Memory B cell (primary cell): ENCODE measurements around the gene ALG14.
A peak's percentile ranks its signal among the peaks of the same experiment; 100 is the strongest.

Experiments used
- ATAC-seq: fragments of 150-1000 bp; cut with Tn5 transposase; 2 replicates; pipeline ENCODE4 v1.10.0; 2021; ENCODE audit warnings: low read depth, mild to moderate bottlenecking, moderate library complexity
- DNase-seq, 2 donors: peaks; one replicate each; pipeline ENCODE4 v3.0.0; 2022; ENCODE audit warnings: low spot score in 2 of 2
- H3K27ac Mint-ChIP-seq: one replicate; pipeline ENCODE4 v1.8.0; 2022; ENCODE audit warnings: mild to moderate bottlenecking, moderate library complexity, mixed read lengths
- H3K27me3 Mint-ChIP-seq: one replicate; pipeline ENCODE4 v1.8.0; 2022; ENCODE audit warnings: mixed read lengths
- H3K36me3 Mint-ChIP-seq: one replicate; pipeline ENCODE4 v1.8.0; 2022; ENCODE audit warnings: mild to moderate bottlenecking, mixed read lengths
- H3K4me1 Mint-ChIP-seq: one replicate; pipeline ENCODE4 v1.8.0; 2022; ENCODE audit warnings: mixed read lengths
- H3K4me3 Mint-ChIP-seq: one replicate; pipeline ENCODE4 v1.8.0; 2022; ENCODE audit warnings: mild to moderate bottlenecking, moderate library complexity, mixed read lengths
- H3K9me3 Mint-ChIP-seq: one replicate; pipeline ENCODE4 v1.8.0; 2022; ENCODE audit warnings: mixed read lengths

Gene ALG14

GRCh38 chr1:94970783-94971182 lies 102.0 kb downstream of the ALG14 start:
- DNase-seq (no peak), ATAC-seq (no peak)
- Mint-ChIP-seq H3K27me3 (no peaks in the 10 kb centered on the region), H3K9me3 (no peaks in the 10 kb centered on the region), H3K4me3 (no peak overlapping the region), H3K4me1 (no peaks in the 10 kb centered on the region), H3K27ac (no peak overlapping the region), H3K36me3 (no peaks in the 10 kb centered on the region)

- DNase-seq (no peak), ATAC-seq (no peak)
- Mint-ChIP-seq H3K4me3 (no peak overlapping the region), H3K4me1 (peaks cover 2% of the 10 kb centered on the region), H3K36me3 (no peaks in the 10 kb centered on the region), H3K27ac (no peak overlapping the region), H3K27me3 (no peaks in the 10 kb centered on the region), H3K9me3 (no peaks in the 10 kb centered on the region)
These were observed 103.6 kb downstream of the ALG14 start for GRCh38 chr1:94969137-94969536.

GRCh38 chr1:94966033-94966432 lies 106.7 kb downstream of the ALG14 start:
- Mint-ChIP-seq H3K4me3 (no peak overlapping the region), H3K27me3 (no peaks in the 10 kb centered on the region), H3K36me3 (no peaks in the 10 kb centered on the region), H3K4me1 (peaks cover 5% of the 10 kb centered on the region), H3K9me3 (no peaks in the 10 kb centered on the region), H3K27ac (no peak overlapping the region)
- ATAC-seq = no peak
- DNase-seq = no peak

- Mint-ChIP-seq H3K4me3 (no peak overlapping the region), H3K9me3 (no peaks in the 10 kb centered on the region), H3K27me3 (no peaks in the 10 kb centered on the region), H3K36me3 (no peaks in the 10 kb centered on the region), H3K27ac (no peak overlapping the region), H3K4me1 (peaks cover 5% of the 10 kb centered on the region)
- ATAC-seq (no peak), DNase-seq (no peak)
These were observed 108.9 kb downstream of the ALG14 start for GRCh38 chr1:94963864-94964263.

- Mint-ChIP-seq H3K4me1 (peaks cover 5% of the 10 kb centered on the region), H3K27me3 (no peaks in the 10 kb centered on the region), H3K9me3 (no peaks in the 10 kb centered on the region), H3K4me3 (peak overlapping the region; percentile 94), H3K27ac (peak overlapping the region; percentile 77), H3K36me3 (no peaks in the 10 kb centered on the region)
- peak; percentile 15 to 16 for DNase-seq
- peak; percentile 96 for ATAC-seq
These were observed 110.1 kb downstream of the ALG14 start for GRCh38 chr1:94962409-94963265.

GRCh38 chr1:94961988-94962387 lies 110.8 kb downstream of the ALG14 start:
- Mint-ChIP-seq H3K4me1 (peaks cover 5% of the 10 kb centered on the region), H3K4me3 (no peak overlapping the region), H3K27ac (no peak overlapping the region)

GRCh38 chr1:94961582-94961981 lies 111.2 kb downstream of the ALG14 start:
- DNase-seq = no peak
- no peaks in the 10 kb centered on the region for H3K9me3 Mint-ChIP-seq
- no peak overlapping the region for H3K27ac Mint-ChIP-seq
- no peak for ATAC-seq
- H3K4me1 Mint-ChIP-seq = peaks cover 5% of the 10 kb centered on the region
- no peaks in the 10 kb centered on the region for H3K36me3 Mint-ChIP-seq
- no peaks in the 10 kb centered on the region for H3K27me3 Mint-ChIP-seq
- H3K4me3 Mint-ChIP-seq = no peak overlapping the region

More at GRCh38 chr1:94961988-94962387, 110.8 kb downstream of the ALG14 start:
- H3K9me3 Mint-ChIP-seq = no peaks in the 10 kb centered on the region
- H3K36me3 Mint-ChIP-seq = no peaks in the 10 kb centered on the region
- no peaks in the 10 kb centered on the region for H3K27me3 Mint-ChIP-seq
- DNase-seq (no peak), ATAC-seq (no peak)

- Mint-ChIP-seq H3K27ac (no peak overlapping the region), H3K36me3 (no peaks in the 10 kb centered on the region), H3K27me3 (no peaks in the 10 kb centered on the region), H3K4me3 (no peak overlapping the region), H3K9me3 (peaks cover 1% of the 10 kb centered on the region), H3K4me1 (peaks cover 3% of the 10 kb centered on the region)
- DNase-seq (no peak), ATAC-seq (no peak)
These were observed 114.7 kb downstream of the ALG14 start for GRCh38 chr1:94958081-94958480.

GRCh38 chr1:94955767-94956632 lies 116.8 kb downstream of the ALG14 start:
- Mint-ChIP-seq H3K9me3 (peaks cover 3% of the 10 kb centered on the region), H3K36me3 (peaks cover 1% of the 10 kb centered on the region), H3K4me3 (no peak overlapping the region), H3K27me3 (no peaks in the 10 kb centered on the region), H3K4me1 (no peaks in the 10 kb centered on the region), H3K27ac (no peak overlapping the region)
- DNase-seq (no peak), ATAC-seq (no peak)

- Mint-ChIP-seq H3K4me3 (no peak overlapping the region), H3K4me1 (peaks cover 2% of the 10 kb centered on the region), H3K27ac (no peak overlapping the region), H3K9me3 (peaks cover 3% of the 10 kb centered on the region), H3K36me3 (peaks cover 1% of the 10 kb centered on the region), H3K27me3 (no peaks in the 10 kb centered on the region)
- no peak for DNase-seq
- no peak for ATAC-seq
These were observed 118.2 kb downstream of the ALG14 start for GRCh38 chr1:94954263-94955220.

- Mint-ChIP-seq H3K27ac (no peak overlapping the region), H3K9me3 (peaks cover 3% of the 10 kb centered on the region), H3K4me1 (peaks cover 2% of the 10 kb centered on the region), H3K4me3 (no peak overlapping the region), H3K27me3 (no peaks in the 10 kb centered on the region), H3K36me3 (peaks cover 1% of the 10 kb centered on the region)
- ATAC-seq (no peak), DNase-seq (no peak)
These were observed 119.0 kb downstream of the ALG14 start for GRCh38 chr1:94953746-94954145.

- Mint-ChIP-seq H3K27ac (no peak overlapping the region), H3K36me3 (peaks cover 1% of the 10 kb centered on the region), H3K4me1 (peaks cover 2% of the 10 kb centered on the region), H3K27me3 (no peaks in the 10 kb centered on the region), H3K4me3 (no peak overlapping the region), H3K9me3 (peaks cover 3% of the 10 kb centered on the region)
- DNase-seq (no peak), ATAC-seq (no peak)
These were observed 119.6 kb downstream of the ALG14 start for GRCh38 chr1:94953107-94953506.

GRCh38 chr1:94952539-94952938 lies 120.2 kb downstream of the ALG14 start:
- Mint-ChIP-seq H3K27ac (no peak overlapping the region), H3K9me3 (peaks cover 3% of the 10 kb centered on the region), H3K36me3 (peaks cover 1% of the 10 kb centered on the region), H3K4me1 (peaks cover 2% of the 10 kb centered on the region), H3K27me3 (no peaks in the 10 kb centered on the region), H3K4me3 (no peak overlapping the region)
- ATAC-seq (no peak), DNase-seq (no peak)
